Gastroesophageal sphincter (tissue), 4 donors: ENCODE results near the gene SLC7A6OS. TPM values are rescaled to one million over a fixed set of nuclear protein-coding genes. Genes with fewer than 3 reads are reported as not detected.

Experiments
- ATAC-seq: fragments of 150-250 bp; one replicate; pipeline ENCODE4 v1.9.1; 2016; ENCODE audit warnings: mild to moderate bottlenecking, moderate library complexity
- H3K27ac ChIP-seq, 4 donors: fragments of 200-600 bp; sonication (generic) in 3 of 4; 1 replicate in 3 of 4; 2 replicates in 1 of 4; pipeline ENCODE4 v1.5.1; 2016 to 2019
- H3K27me3 ChIP-seq: fragments of 200-600 bp; sonication (generic); one replicate; pipeline ENCODE4 v1.5.1; 2019
- H3K36me3 ChIP-seq, 2 donors: fragments of 200-600 bp; sonication (generic); one replicate each; pipeline ENCODE4 v1.5.1; 2019; ENCODE audit warnings: control low read depth in 1 of 2
- H3K4me1 ChIP-seq, 3 donors: fragments of 200-600 bp; sonication (generic); 1 replicate in 2 of 3; 2 replicates in 1 of 3; pipeline ENCODE4 v1.5.1; 2016 to 2019; ENCODE audit warnings: control low read depth in 2 of 3
- H3K4me3 ChIP-seq, 2 donors: fragments of 200-600 bp; sonication (generic); one replicate each; pipeline ENCODE4 v1.5.1; 2019; ENCODE audit warnings: mild to moderate bottlenecking in 1 of 2, moderate library complexity in 1 of 2
- H3K9me3 ChIP-seq, 3 donors: fragments of 200-600 bp; sonication (generic); one replicate each; pipeline ENCODE4 v1.5.1; 2017 to 2019; ENCODE audit warnings: control low read depth in 2 of 3
- CTCF ChIP-seq, 4 experiments: fragments of 200-600 bp in 2 of 4; fragments of 450-650 bp in 2 of 4; sonication (generic) in 1 of 4; IDR thresholded peaks; one replicate each; pipeline ENCODE4 v1.5.1; 2017 to 2019; ENCODE audit warnings: antibody characterized with exemption in 4 of 4, mild to moderate bottlenecking in 2 of 4, moderate library complexity in 2 of 4
- EP300 ChIP-seq: sonication (generic); formaldehyde crosslinking; IDR thresholded peaks from one replicate; pipeline ENCODE4 v1.6.1; 2017; ENCODE audit warnings: antibody characterized with exemption, mild to moderate bottlenecking
- POLR2A ChIP-seq, 2 donors: fragments of 450-650 bp; IDR thresholded peaks; one replicate each; pipeline ENCODE4 v1.6.1; 2017; ENCODE audit warnings: antibody characterized with exemption in 2 of 2, mild to moderate bottlenecking in 2 of 2, moderate library complexity in 1 of 2
- POLR2AphosphoS5 ChIP-seq: sonication (generic); formaldehyde crosslinking; IDR thresholded peaks from one replicate; pipeline ENCODE4 v1.6.1; 2017; ENCODE audit warnings: antibody characterized with exemption
- whole genome bisulfite sequencing, 2 donors: methylation state at CpG; one replicate each; pipeline ENCODE4 v1.1.5; 2018; ENCODE audit warnings: low coverage in 1 of 2; 5-methylcytosine and 5-hydroxymethylcytosine counted together
- total RNA-seq, 4 donors: library from RNA; depleted of rRNA; stranded (reverse); fragments of >200 nt; gene quantifications; one replicate each; pipeline ENCODE4 v1.1.0, GENCODE V29; 2016

The SLC7A6OS gene
- total RNA-seq, 4 donors from 2014 or later = 10.4 to 18.2 (median 11.2) TPM

- no peaks in the 10 kb centered on the region for H3K27me3 ChIP-seq
- no peak overlapping the region for H3K4me3 ChIP-seq
- 100% methylated on average over 1 of the region's 4 CpGs; no CpG with 5 or more reads in 1 of the 2 donors for WGBS, 2 donors
- no peak for TF ChIP-seq EP300
- no peak for TF ChIP-seq CTCF (IDR thresholded peaks at IDR 0.05)
- no peak for TF ChIP-seq POLR2AphosphoS5
- no peak for TF ChIP-seq POLR2A (IDR thresholded peaks at IDR 0.05)
- H3K9me3 ChIP-seq = no peaks in the 10 kb centered on the region
- H3K36me3 ChIP-seq = peaks cover 0 to 37% of the 10 kb centered on the region in 2 donors
- no peak for ATAC-seq
- H3K27ac ChIP-seq = peak overlapping the region in 2 of 4 donors; percentile 29 to 78
- peaks cover 0 to 86% (median 13%) of the 10 kb centered on the region in 3 donors for H3K4me1 ChIP-seq
Observed at GRCh38 chr16:68274441-68274840, 36.3 kb downstream of the SLC7A6OS start.

- no peaks in the 10 kb centered on the region for H3K27me3 ChIP-seq
- TF ChIP-seq CTCF (IDR thresholded peaks at IDR 0.05) = no peak
- no peak for TF ChIP-seq POLR2AphosphoS5
- TF ChIP-seq POLR2A (IDR thresholded peaks at IDR 0.05) = no peak
- TF ChIP-seq EP300 = no peak
- peaks cover 0 to 32% of the 10 kb centered on the region in 2 donors for H3K36me3 ChIP-seq
- no peaks in the 10 kb centered on the region for H3K9me3 ChIP-seq
- no peak for ATAC-seq
- H3K27ac ChIP-seq = peak overlapping the region in 1 of 4 donors; percentile 78
- H3K4me3 ChIP-seq = no peak overlapping the region
- H3K4me1 ChIP-seq = peaks cover 0 to 90% (median 13%) of the 10 kb centered on the region in 3 donors
- WGBS, 2 donors = 80 to 95% methylated on average over 1 to 8 of the region's 8 CpGs
Observed at GRCh38 chr16:68273896-68274295, 36.9 kb downstream of the SLC7A6OS start.

GRCh38 chr16:68273459-68273858 lies 37.3 kb downstream of the SLC7A6OS start:
- no peak for ATAC-seq
- 60 to 92% methylated on average over 1 to 5 of the region's 5 CpGs for WGBS, 2 donors
- TF ChIP-seq EP300 (no peak), POLR2AphosphoS5 (no peak), POLR2A (IDR thresholded peaks at IDR 0.05) (no peak), CTCF (IDR thresholded peaks at IDR 0.05) (no peak)
- Histone ChIP-seq H3K9me3 (no peaks in the 10 kb centered on the region), H3K4me3 (no peak overlapping the region), H3K27ac (no peak overlapping the region), H3K36me3 (peaks cover 0 to 29% of the 10 kb centered on the region in 2 donors), H3K27me3 (no peaks in the 10 kb centered on the region), H3K4me1 (peaks cover 0 to 95% (median 13%) of the 10 kb centered on the region in 3 donors)

GRCh38 chr16:68272507-68273209 lies 38.1 kb downstream of the SLC7A6OS start:
- ATAC-seq = no peak
- WGBS, 2 donors = 83 to 94% methylated on average over 3 of the region's 4 CpGs
- Histone ChIP-seq H3K36me3 (peaks cover 0 to 25% of the 10 kb centered on the region in 2 donors), H3K4me3 (no peak overlapping the region), H3K4me1 (peaks cover 0 to 99% (median 17%) of the 10 kb centered on the region in 3 donors), H3K9me3 (no peaks in the 10 kb centered on the region), H3K27me3 (no peaks in the 10 kb centered on the region), H3K27ac (peak overlapping the region in 1 of 4 donors; percentile 4)
- TF ChIP-seq CTCF (IDR thresholded peaks at IDR 0.05) = no peak
- no peak for TF ChIP-seq EP300
- no peak for TF ChIP-seq POLR2AphosphoS5
- TF ChIP-seq POLR2A (IDR thresholded peaks at IDR 0.05) = no peak

- Histone ChIP-seq H3K27me3 (no peaks in the 10 kb centered on the region), H3K4me1 (peaks cover 0 to 97% (median 14%) of the 10 kb centered on the region in 3 donors), H3K4me3 (no peak overlapping the region), H3K27ac (no peak overlapping the region), H3K9me3 (no peaks in the 10 kb centered on the region), H3K36me3 (peaks cover 0 to 23% of the 10 kb centered on the region in 2 donors)
- WGBS, 2 donors = 0 to 40% methylated on average over 1 of the region's 1 CpG
- TF ChIP-seq EP300 = no peak
- no peak for TF ChIP-seq CTCF (IDR thresholded peaks at IDR 0.05)
- TF ChIP-seq POLR2AphosphoS5 = no peak
- TF ChIP-seq POLR2A (IDR thresholded peaks at IDR 0.05) = no peak
- ATAC-seq = no peak
Observed at GRCh38 chr16:68270353-68270752, 40.4 kb downstream of the SLC7A6OS start.
